Panc1 (cell line): ENCODE measurements around the gene YES1. TPM values are rescaled to one million over a fixed set of nuclear protein-coding genes. Genes with fewer than 3 reads are reported as not detected.

Experiments
- ATAC-seq: fragments of 200-7000 bp; cut with Tn5 transposase; 2 replicates; pipeline ENCODE4 v1.9.1; 2020; ENCODE audit warnings: mild to moderate bottlenecking, moderate library complexity
- BruUV-seq: library from RNA; stranded (reverse); fragments of 400-500 nt; replicated peaks from 2 replicates; lab custom pipeline; 2021; lab: Mats Ljungman, UMichigan
- CTCF ChIA-PET: fragments of 300-600 bp; sonication (Branson Sonifier 250); formaldehyde crosslinking; loops from one replicate; lab custom pipeline; 2022; ENCODE audit warnings: antibody characterized with exemption; lab: Charles Lee
- POLR2A ChIA-PET: fragments of 300-600 bp; sonication (Branson Sonifier 250); formaldehyde crosslinking; loops from one replicate; lab custom pipeline; 2022; ENCODE audit warnings: antibody characterized with exemption; lab: Charles Lee
- DNase-seq: peaks from one replicate; pipeline ENCODE4 v3.0.0-alpha.2; 2010; ENCODE audit warnings: low read depth, low spot score
- H3K27ac ChIP-seq: 2 replicates; pipeline ENCODE4 v1.5.1; 2011; ENCODE audit warnings: mild to moderate bottlenecking, low read length, inconsistent platforms
- H3K27me3 ChIP-seq: fragments of 200-500 bp; sonication (Bioruptor generic); 2 replicates; pipeline ENCODE4 v1.6.0; 2014; ENCODE audit warnings: low read length, inconsistent platforms; ENCODE audit not compliant: control insufficient read depth, insufficient read depth
- H3K36me3 ChIP-seq: fragments of 200-500 bp; sonication (Bioruptor generic); 2 replicates; pipeline ENCODE4 v1.5.1; 2014; ENCODE audit warnings: inconsistent platforms, mild to moderate bottlenecking, low read length, moderate library complexity; ENCODE audit not compliant: control insufficient read depth, insufficient read depth
- H3K4me1 ChIP-seq: 2 replicates; pipeline ENCODE4 v1.5.1; 2011; ENCODE audit warnings: inconsistent platforms, mild to moderate bottlenecking, low read length, moderate library complexity; ENCODE audit not compliant: control insufficient read depth, insufficient read depth
- H3K4me3 ChIP-seq, 2 experiments: 2 replicates each; pipeline ENCODE4 v1.5.1; 2011 to 2012; ENCODE audit warnings: low read depth in 2 of 2, low read length in 2 of 2, mild to moderate bottlenecking in 2 of 2, inconsistent platforms in 1 of 2, moderate library complexity in 1 of 2
- H3K9me3 ChIP-seq: fragments of 200-500 bp; sonication (Bioruptor generic); 2 replicates; pipeline ENCODE4 v1.5.1; 2014; ENCODE audit warnings: low read depth, mild to moderate bottlenecking, inconsistent platforms, low read length, moderate library complexity; ENCODE audit not compliant: control insufficient read depth, insufficient read depth
- POLR2AphosphoS5 ChIP-seq: IDR thresholded peaks from 2 replicates; pipeline ENCODE4 v1.6.1; 2012; ENCODE audit warnings: mild to moderate bottlenecking, low read depth, low read length, moderate library complexity
- REST ChIP-seq, 2 experiments: IDR thresholded peaks; 2 replicates each; pipeline ENCODE4 v1.6.1; 2011 to 2012; ENCODE audit warnings: low read depth in 2 of 2, control low read depth in 1 of 2, low read length in 1 of 2, mild to moderate bottlenecking in 1 of 2, moderate library complexity in 1 of 2; ENCODE audit not compliant: insufficient read depth in 1 of 2
- SIN3A ChIP-seq: IDR thresholded peaks from 2 replicates; pipeline ENCODE4 v1.6.1; 2012; ENCODE audit warnings: low read depth, mild to moderate bottlenecking, low read length, moderate library complexity, borderline replicate concordance; ENCODE audit not compliant: insufficient read depth
- TCF7L2 ChIP-seq: IDR thresholded peaks from 2 replicates; pipeline ENCODE4 v1.6.1; 2011; ENCODE audit warnings: mild to moderate bottlenecking, low read depth, low read length, inconsistent platforms
- in situ Hi-C: cut with HindIII; loops from 2 replicates; pipeline ENCODE4 v1.10.0; 2016; ENCODE audit warnings: low sequenced_read_pairs, low pct_unique_long_range_greater_than_20kb
- intact Hi-C: fragments of 100-400 bp; cut with micrococcal nuclease; formaldehyde crosslinking; loops from one replicate; pipeline ENCODE4 v1.10.0; 2022; ENCODE audit not compliant: unreplicated experiment
- total RNA-seq: library from RNA; stranded (reverse); gene quantifications from one replicate; pipeline ENCODE4 v1.2.1, GENCODE V29; 2021; ENCODE audit not compliant: unreplicated experiment
- TF ChIP-seq, protein P1 (sequence below): fragments of 450-650 bp; IDR thresholded peaks from 2 replicates; pipeline ENCODE4 v1.5.1; 2017; ENCODE audit warnings: mild to moderate bottlenecking

Gene YES1
- total RNA-seq, 1 experiment from 2014 or later = 91.6 TPM

DNA sequence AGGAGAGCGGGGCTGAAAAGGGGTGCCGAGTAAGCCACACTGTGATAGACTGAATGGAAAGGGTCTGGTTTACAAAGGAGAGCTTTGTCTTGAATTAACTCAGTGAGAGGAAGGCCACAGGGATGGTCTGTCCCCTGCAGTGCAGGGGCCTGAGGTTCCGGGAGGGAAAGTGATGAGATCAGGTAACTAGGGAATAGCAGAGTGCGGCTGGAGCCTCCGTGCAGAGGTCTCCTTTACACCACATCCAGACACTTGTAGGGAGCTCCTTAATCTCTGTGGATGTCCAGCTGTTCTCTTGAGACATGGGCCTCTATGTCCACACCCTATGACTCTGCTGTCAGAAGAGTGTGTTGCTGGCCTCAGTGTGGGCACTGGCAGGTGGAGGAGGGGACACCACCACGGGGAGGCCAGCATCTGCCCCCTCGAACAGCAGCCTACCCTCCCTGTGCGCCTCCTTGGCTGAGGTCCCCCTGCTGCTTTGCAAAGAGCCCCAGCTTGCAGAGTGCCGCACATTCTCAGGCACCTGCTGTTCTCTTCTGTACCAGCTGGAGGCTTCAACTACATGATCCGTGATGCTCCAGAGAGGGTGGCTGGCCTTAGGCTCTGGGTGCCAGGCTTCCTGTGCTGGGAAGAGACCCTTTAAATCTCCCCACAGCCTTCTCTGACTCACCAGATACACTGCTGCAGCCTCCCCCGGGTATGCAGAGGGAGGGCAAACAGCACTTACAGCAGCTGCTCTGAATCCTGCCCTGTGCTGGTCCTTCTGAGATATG lies 125.5 kb downstream of the YES1 start:
- ChIA-PET POLR2A (no interaction called here), CTCF (no interaction called here)

DNA sequence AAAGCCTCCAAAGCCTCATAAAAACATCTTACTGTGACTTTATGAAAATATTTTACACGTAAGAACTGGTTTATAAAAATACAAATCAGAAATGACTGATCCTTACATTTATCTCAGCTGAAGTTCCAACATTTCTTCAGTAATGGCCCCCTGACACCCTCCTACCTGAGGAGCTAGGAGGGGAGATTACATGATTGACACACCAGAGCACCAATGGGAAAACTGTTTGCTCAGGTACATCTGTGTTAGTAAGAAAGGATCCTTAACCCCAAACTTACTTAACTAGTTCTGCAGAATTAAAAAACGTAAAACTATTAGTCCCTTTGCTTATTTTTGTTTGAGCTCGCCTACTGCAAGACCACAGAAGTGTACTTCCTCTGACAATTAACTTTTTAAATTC lies 126.6 kb downstream of the YES1 start:
- Histone ChIP-seq H3K9me3 (no peaks in the 10 kb centered on the region), H3K27me3 (no peaks in the 10 kb centered on the region), H3K36me3 (peaks cover 5% of the 10 kb centered on the region), H3K27ac (no peak overlapping the region), H3K4me3 (no peak overlapping the region), H3K4me1 (no peaks in the 10 kb centered on the region)
- in situ Hi-C loops = no loop called here
- ATAC-seq (no peak), DNase-seq (no peak)
- ChIA-PET CTCF (no interaction called here), POLR2A (no interaction called here)
- BruUV-seq = no TSS peak
- intact Hi-C loops = no loop called here
- TF ChIP-seq SIN3A (no peak), REST (IDR thresholded peaks at IDR 0.05; ENCODE audit: insufficient read depth in 1 of 2, low read depth in 2 of 2, low read length in 1 of 2) (no peak), POLR2AphosphoS5 (no peak), TCF7L2 (no peak)
- TF ChIP-seq, protein P1, sequence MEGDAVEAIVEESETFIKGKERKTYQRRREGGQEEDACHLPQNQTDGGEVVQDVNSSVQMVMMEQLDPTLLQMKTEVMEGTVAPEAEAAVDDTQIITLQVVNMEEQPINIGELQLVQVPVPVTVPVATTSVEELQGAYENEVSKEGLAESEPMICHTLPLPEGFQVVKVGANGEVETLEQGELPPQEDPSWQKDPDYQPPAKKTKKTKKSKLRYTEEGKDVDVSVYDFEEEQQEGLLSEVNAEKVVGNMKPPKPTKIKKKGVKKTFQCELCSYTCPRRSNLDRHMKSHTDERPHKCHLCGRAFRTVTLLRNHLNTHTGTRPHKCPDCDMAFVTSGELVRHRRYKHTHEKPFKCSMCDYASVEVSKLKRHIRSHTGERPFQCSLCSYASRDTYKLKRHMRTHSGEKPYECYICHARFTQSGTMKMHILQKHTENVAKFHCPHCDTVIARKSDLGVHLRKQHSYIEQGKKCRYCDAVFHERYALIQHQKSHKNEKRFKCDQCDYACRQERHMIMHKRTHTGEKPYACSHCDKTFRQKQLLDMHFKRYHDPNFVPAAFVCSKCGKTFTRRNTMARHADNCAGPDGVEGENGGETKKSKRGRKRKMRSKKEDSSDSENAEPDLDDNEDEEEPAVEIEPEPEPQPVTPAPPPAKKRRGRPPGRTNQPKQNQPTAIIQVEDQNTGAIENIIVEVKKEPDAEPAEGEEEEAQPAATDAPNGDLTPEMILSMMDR = no peak

More for the DNA sequence above, 125.5 kb downstream of the YES1 start:
- Histone ChIP-seq H3K4me1 (no peaks in the 10 kb centered on the region), H3K27me3 (no peaks in the 10 kb centered on the region), H3K4me3 (no peak overlapping the region), H3K9me3 (no peaks in the 10 kb centered on the region), H3K36me3 (peaks cover 5% of the 10 kb centered on the region), H3K27ac (no peak overlapping the region)
- no peak for DNase-seq
- BruUV-seq = no TSS peak
- ATAC-seq = peak; percentile 65; the same call in 1 of the 2 replicates
- intact Hi-C loops = no loop called here
- in situ Hi-C loops = no loop called here
- no peak for TF ChIP-seq POLR2AphosphoS5
- TF ChIP-seq, protein P1 = no peak
